Suppressor macrophage treated with lipopolysaccharide for 1 hour (primary cell): ENCODE measurements around the gene KRTAP5-9.
"Not testable (repeated sequence)": the region's sequence is repeated elsewhere in the genome, so short reads cannot be mapped to it uniquely, and the experiment has no call there.

Source experiments
- DNase-seq, 3 donors: peaks; one replicate each; pipeline ENCODE4 v3.0.0-alpha.2; 2020 to 2022

KRTAP5-9 gene

DNA sequence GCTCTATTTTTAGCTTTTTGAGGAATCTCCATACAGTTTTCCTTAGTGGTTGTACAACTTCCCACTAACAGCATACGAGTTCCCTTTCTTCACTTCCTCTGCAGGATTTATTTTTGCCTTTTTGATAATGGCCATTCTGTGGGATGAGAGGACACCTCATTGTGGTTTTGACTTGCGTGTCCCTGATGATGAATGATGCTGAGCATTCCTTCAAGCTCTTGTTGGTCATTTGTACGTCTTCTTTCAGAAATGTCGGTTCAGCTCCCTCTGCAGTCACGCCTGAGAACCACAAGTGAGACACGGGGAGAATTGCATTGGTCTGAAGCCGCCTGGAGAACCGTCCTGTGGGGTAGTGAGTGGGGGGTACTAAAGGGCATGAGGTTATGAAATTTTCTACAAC, 15.2 kb downstream of the KRTAP5-9 start:
- DNase-seq: peak; percentile 79 to 84 (median 84)

DNA sequence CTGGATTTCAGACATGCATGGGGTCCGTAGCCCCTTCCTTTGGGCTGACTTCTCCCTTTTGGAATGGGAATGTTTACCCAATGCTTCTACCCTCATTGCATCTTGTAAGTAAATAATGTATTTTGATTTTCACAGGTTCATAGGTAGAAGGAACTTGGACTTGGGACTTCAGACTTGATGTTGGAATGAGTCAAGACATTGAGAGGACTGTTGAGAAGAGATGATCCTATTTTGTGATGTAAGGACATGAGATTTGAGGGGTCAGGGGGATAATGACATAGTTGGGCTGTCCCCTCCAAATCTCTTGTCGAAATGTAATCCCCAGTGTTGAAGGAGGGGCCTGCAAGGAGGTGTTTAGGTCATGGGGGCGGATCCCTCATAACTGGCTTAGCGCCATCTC, 16.2 kb downstream of the KRTAP5-9 start:
- no peak for DNase-seq

- DNase-seq: no peak
Observed at GRCh38 chr11:71565263-71565662, 17.0 kb downstream of the KRTAP5-9 start, which contains the start of gene KRTAP5-10. Gene KRTAP5-10, plus strand, starts transcription at chr11:71565563. Its CDS starts 25 bp downstream, at chr11:71565588.

- DNase-seq: no peak
Observed at GRCh38 chr11:71566081-71566620, 17.9 kb downstream of the KRTAP5-9 start.

- DNase-seq: not testable (repeated sequence)
Observed at GRCh38 chr11:71566626-71567599, 18.7 kb downstream of the KRTAP5-9 start.

DNA sequence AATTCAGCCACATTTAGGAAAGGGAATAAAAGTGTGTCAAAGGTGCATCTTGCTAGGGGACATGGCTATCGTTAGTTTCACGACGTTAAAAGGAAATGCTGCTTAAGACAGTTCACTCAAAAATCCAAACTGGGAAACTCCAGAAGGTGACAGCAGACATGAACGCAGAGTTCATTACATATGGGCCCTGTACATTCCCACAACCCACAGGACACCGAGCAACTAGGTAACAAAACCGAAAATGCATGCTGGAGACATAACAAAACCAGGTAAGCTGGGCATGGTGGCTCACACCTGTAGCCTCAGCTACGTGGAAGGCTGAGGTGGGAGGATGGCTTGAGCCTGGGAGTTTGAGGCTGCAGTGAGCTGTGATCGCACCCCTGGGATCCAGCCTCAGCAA, 19.4 kb downstream of the KRTAP5-9 start:
- DNase-seq: not testable (repeated sequence)

GRCh38 chr11:71568704-71569349, 20.6 kb downstream of the KRTAP5-9 start:
- no peak for DNase-seq

GRCh38 chr11:71571101-71571850, 23.1 kb downstream of the KRTAP5-9 start:
- DNase-seq: not testable (repeated sequence)

DNA sequence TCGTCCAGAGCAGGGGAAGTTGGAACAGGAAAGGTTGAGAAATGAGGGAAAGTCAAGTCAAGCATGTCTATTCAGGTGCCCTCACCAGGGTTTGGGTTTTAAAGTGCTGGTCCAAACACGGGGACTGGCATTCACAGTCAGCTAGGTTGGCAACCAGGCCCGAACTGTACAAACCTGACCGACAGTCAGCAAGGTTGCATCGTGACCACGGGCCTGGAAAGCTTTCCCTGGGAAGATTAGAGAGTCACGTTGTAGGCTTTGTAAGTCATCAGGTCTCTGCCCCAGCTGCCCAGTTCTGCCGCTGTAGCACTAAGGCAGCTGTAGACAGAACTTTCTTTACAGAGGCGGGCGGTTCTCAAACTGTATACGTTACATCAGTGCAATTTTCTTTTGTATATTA, 24.6 kb downstream of the KRTAP5-9 start:
- no peak for DNase-seq

GRCh38 chr11:71574418-71574817, 26.2 kb downstream of the KRTAP5-9 start:
- no peak for DNase-seq

DNA sequence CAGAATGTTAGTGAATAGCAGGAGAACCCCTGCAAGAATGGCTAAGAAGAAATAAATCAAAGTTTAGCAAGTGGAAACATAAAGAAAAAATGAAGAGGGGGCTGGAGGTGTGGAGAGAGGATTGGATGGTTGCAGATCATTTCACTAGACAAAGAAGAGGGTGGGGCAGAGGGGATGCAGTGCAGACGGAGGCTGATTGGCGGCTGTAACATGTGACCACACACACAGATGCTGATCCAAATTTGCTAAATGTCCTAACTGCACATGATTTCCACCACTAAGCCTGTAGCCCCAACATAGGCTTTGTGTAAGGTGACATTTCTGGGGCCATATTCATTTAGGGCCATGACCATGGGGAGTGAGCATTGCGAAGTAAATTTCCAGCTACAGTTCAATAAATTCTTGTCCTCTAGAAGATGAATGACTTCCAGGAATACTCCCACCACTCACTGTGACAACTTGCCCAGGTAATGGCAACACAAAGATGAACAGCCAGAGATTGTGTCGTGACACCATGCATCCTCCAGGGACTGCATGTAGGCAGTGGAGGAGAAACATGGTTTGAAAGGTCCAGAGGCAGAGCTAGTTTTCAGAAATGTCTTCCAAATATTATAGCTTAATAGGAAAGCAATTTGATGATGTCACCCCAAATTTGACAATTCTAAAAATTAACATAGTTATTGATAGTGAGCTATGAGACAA, 27.7 kb downstream of the KRTAP5-9 start:
- no peak for DNase-seq

- DNase-seq: not testable (repeated sequence)
Observed at GRCh38 chr11:71576688-71577465, 28.7 kb downstream of the KRTAP5-9 start.

- DNase-seq: no peak
Observed at GRCh38 chr11:71577469-71578004, 29.3 kb downstream of the KRTAP5-9 start.

GRCh38 chr11:71579513-71579912, 31.3 kb downstream of the KRTAP5-9 start:
- not testable (repeated sequence) for DNase-seq

DNA sequence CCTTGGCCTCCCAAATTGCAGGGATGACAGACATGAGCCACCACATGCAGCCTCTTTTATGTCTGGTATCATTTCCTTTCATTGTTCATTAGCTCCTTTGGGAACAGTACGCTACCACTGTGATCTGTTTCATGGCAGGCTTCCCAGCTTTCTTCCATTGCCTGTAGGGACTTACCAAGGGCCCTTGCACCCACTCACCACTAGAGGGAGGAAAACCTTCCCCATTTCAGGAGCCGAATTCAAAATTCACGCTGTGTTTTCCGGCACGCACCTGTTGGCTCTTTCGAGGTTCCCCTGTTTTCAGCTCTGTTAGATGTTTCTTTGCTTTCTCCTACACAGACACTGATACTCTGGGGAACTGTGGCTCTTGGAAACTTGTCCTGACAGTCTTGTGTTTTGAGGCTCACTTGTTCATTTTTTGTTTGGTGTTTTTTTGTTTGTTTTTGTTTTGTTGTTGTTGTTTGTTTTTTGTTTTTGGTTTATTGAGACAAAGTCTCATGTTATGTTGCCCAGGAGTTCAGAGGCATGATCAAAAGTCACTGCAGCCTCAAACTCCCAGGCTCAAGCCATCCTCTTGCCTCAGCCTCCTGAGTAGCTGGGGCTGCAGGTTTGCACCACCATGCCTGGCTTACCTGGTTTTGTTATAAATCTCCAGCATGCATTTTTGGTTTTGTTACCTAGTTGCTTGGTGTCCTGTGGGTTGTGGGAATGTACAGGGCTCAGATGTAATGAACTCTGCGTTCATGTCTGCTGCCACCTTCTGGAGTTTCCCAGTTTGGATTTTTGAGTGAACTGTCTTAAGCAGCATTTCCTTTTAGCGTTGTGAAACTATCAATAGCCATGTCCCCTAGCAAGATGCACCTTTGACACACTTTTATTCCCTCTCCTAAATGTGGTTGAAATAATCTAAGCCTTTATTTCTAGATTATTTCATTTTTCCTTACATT, 32.1 kb downstream of the KRTAP5-9 start:
- peak; percentile 41 to 63 (median 47) for DNase-seq

GRCh38 chr11:71581826-71582225, 33.6 kb downstream of the KRTAP5-9 start:
- DNase-seq: no peak

DNA sequence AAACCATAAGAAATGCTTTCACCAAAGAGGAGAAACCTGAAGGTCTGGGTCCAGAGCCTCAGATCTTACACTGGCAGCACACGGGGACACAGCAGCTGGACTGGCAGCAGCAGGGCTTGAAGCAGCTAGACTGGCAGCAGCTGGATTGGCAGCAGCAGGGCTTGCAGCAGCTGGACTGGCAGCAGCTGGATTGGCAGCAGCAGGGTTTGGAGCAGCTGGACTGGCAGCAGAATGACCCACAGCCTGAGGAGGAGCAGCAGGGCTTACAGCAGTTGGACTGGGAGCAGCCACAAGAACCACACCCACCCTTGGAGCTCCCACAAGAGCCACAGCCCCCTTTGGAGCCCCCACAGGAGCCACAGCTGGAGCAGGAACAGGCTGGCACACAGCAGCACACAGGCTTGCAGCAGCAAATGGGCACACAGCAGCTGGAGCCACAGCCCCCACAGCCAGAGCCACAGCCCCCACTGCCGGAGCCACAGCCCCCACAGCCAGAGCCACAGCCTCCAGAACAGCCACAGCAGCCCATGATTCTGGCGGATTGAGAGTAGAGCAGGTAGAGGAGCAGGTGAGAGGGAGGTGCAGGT, 34.2 kb downstream of the KRTAP5-9 start, which contains the start of gene KRTAP5-11:
TSS of gene KRTAP5-11 (minus strand) at position 567 of the 587 bp plus-strand sequence. CDS start at position 529, 38 bp downstream.
- no peak for DNase-seq

DNA sequence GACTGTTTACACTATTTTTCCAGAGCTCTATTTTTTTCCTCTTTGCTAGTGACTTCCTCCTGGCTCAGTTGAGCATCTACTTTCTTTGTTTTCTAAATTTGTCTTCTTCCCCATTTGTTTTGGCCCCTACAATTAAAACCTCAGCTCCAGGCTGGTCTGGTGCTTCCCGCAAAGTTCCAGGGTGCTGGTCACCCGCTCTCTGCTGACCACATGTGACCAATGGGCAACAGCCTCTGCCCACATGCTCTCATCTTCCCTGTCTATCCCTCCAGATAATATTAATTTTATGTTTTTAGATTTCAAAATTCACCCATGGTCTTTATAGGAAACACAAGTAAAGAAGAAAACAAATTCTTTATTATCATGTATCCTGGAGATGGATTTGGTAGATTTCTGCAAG, 34.7 kb downstream of the KRTAP5-9 start:
- DNase-seq: peak; percentile 27 to 51 (median 33)

DNA sequence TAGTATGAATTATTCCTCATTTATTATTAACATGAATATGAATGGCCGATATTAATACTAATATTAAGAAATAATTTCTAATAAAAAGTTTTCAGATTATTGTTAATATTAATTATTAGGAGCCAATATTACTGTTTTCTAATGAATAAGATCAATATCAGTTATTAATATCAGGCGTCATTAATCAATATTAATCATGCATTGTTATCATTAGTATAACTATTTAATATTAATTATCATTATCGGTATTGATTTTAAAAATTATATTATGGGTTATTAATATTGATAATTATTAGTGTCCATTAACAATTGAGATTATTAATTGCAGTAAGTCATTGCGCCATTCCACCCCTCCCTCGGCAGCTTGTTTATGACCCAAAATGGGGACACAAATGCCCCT, 37.5 kb downstream of the KRTAP5-9 start:
- not testable (repeated sequence) for DNase-seq
